Astrocyte of the cerebellum (primary cell): ENCODE results near the gene SCOC.

Source experiments
- DNase-seq: peaks from one replicate; pipeline ENCODE4 v3.0.0-alpha.2; 2011; ENCODE audit warnings: low read depth
- H3K4me3 ChIP-seq: 2 replicates; pipeline ENCODE4 v1.5.1; 2011; ENCODE audit warnings: mild to moderate bottlenecking, low read depth, low read length, moderate library complexity
- CTCF ChIP-seq: IDR thresholded peaks from 2 replicates; pipeline ENCODE4 v1.5.1; 2012; ENCODE audit warnings: low read length, low read depth, moderate library complexity, mild to moderate bottlenecking; ENCODE audit errors: missing control alignments
- in situ Hi-C: cut with HindIII; loops from 2 replicates; pipeline ENCODE4 v1.10.0; 2017; ENCODE audit warnings: low sequenced_read_pairs

SCOC gene

GRCh38 chr4:140346136-140346535 is 27.3 kb upstream of the SCOC start:
- in situ Hi-C loops, result no loop called here
- TF ChIP-seq CTCF, result no peak
- H3K4me3 ChIP-seq, result no peak overlapping the region
- no peak for DNase-seq

GRCh38 chr4:140349816-140350215 is 23.6 kb upstream of the SCOC start:
- in situ Hi-C loops, result no loop called here

GRCh38 chr4:140351093-140352075 is 22.1 kb upstream of the SCOC start:
- no peak for TF ChIP-seq CTCF
- in situ Hi-C loops, result no loop called here
- DNase-seq, result no peak
- H3K4me3 ChIP-seq, result no peak overlapping the region

More at GRCh38 chr4:140349816-140350215, 23.6 kb upstream of the SCOC start:
- TF ChIP-seq CTCF, result no peak
- no peak overlapping the region for H3K4me3 ChIP-seq
- DNase-seq, result no peak

- H3K4me3 ChIP-seq, result no peak overlapping the region
- no peak for DNase-seq
- in situ Hi-C loops, result no loop called here
- TF ChIP-seq CTCF, result no peak
These were observed 19.7 kb upstream of the SCOC start for GRCh38 chr4:140353786-140354185.

- no peak for DNase-seq
- in situ Hi-C loops, result no loop called here
- TF ChIP-seq CTCF, result no peak
- no peak overlapping the region for H3K4me3 ChIP-seq
These were observed 18.2 kb upstream of the SCOC start for GRCh38 chr4:140355288-140355687.

- TF ChIP-seq CTCF, result no peak
- in situ Hi-C loops, result no loop called here
- DNase-seq, result no peak
- H3K4me3 ChIP-seq, result no peak overlapping the region
These were observed 15.6 kb upstream of the SCOC start for GRCh38 chr4:140357868-140358267.
